A549 treated with CpdA at 1 μM for 4 hours (cell line): ENCODE results near the gene CDX1. TPM values are rescaled to one million over a fixed set of nuclear protein-coding genes. Genes with fewer than 3 reads are reported as not detected.

Experiments
- total RNA-seq: library from RNA; stranded (reverse); fragments of 200-300 nt; extraction: Qiagen RNA extraction; gene quantifications from 5 replicates; pipeline ENCODE4 v1.2.3, GENCODE V29; 2022; ENCODE audit warnings: low read depth

The CDX1 gene
- total RNA-seq, result not detected in 5 replicates

DNA sequence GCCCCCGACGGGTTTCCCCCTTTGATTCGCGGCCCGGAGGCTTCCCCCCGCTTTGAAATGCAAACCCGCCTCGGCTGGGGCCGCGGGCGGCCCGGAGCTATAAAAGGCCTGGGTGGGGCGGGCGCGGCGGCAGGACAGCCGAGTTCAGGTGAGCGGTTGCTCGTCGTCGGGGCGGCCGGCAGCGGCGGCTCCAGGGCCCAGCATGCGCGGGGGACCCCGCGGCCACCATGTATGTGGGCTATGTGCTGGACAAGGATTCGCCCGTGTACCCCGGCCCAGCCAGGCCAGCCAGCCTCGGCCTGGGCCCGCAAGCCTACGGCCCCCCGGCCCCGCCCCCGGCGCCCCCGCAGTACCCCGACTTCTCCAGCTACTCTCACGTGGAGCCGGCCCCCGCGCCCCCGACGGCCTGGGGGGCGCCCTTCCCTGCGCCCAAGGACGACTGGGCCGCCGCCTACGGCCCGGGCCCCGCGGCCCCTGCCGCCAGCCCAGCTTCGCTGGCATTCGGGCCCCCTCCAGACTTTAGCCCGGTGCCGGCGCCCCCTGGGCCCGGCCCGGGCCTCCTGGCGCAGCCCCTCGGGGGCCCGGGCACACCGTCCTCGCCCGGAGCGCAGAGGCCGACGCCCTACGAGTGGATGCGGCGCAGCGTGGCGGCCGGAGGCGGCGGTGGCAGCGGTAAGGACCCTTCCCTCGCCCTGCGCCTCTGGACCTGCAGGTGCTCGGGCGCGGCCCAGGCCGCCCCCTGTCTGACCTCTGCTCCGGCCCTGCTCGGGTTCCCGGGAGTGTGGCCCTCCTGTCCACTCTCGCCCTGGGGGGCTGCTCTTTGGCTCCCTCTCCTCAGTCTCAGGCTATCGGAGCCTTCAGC, at the start of gene CDX1:
Gene CDX1, plus strand, starts transcription at position 129 of the 862 bp plus-strand sequence. Its CDS starts 99 bp downstream, at position 228.

DNA sequence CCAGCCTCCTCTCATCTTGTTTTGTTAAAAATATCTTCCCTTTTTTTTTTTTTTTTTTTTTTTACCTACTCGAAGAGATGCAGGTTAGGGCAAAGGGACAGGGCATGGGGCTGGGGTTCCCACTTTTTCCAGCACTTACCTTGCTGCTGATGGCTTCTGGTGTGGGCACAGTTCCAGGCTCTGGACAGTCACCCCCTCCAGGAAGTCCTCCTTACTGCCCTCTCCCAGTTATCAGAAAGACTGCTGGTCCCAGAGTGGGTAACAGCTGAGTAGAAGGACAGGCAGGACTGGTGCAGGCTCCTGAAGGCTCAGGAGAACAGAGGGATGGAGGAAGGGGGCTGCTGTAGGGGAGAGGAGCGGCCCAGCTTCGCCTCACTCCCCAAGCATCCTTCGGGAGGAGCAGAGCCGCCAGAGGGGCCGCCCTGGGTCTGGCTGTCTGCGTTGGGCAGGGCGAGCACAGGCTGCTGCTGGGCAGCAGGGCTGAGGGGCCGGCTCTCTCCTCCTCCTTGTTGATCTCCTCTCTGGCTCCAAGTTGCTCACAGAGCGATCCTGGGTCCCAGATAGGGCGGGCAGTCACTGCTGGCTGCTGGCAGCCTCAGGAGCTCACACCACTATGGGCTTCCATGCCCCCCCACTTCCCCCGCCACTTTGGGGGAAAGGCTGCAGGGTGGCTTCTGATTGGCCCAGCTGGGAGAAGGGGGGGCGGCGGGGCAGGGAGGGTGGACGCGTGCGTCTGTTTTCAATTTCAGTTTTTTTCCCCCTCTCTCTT, 11.1 kb upstream of the CDX1 start, which contains the start of gene PDGFRB:
Gene PDGFRB, minus strand, starts transcription at position 588 of the 769 bp plus-strand sequence. CDS start 18,798 bp downstream, outside the sequence.

DNA sequence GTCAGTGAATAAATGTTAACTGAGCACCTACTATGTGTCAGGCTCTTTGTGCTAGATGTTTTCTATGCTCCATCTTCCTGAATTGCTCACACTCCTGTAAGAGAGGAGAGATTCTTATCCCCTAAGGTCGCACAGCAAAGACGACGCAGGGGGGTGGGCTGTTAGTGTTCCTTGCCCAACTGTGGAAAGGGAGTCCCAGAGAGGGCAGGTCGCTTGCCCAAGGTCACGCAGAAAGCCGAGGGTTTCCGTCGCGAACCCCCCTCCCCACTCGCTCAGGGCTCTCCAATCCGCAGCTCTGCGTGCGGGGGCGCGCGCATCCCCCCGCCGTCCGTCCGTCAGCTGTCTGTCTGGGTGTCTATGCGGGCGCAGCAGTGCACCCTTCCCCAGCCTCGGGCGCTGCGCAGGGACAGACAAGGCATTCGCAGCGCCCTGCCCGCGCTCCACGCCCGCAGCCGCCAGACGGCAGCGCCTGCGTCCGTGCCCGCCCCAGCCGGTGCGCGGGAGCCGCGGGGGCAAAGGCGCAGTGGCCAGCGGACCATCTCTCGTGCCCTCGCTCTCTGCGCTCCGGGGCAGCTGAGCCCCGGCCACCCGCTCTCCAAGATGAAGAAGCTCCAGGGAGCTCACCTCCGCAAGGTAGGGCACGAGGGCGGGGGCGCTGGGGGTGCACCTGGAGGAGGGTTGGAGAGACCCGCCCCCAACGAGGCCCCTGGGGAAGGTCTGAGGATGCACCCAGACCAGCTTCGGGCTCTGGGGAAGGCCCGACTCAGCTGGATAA, 23.3 kb downstream of the CDX1 start, which contains the start of gene SLC6A7:
Gene SLC6A7, plus strand, starts transcription at position 335 of the 775 bp plus-strand sequence. Its CDS starts 266 bp downstream, at position 601.

Other genes with a start within 250 kb of the CDX1 start
- 0.08 to 0.26 TPM (median 0.12 TPM) in 5 replicates for gene PDE6A, start 222.0 kb upstream of the CDX1 start, total RNA-seq
- 20.2 to 27.5 TPM (median 25.6 TPM) in 5 replicates for gene SLC26A2, start 206.0 kb upstream of the CDX1 start, total RNA-seq
- gene TIGD6, start 166.1 kb upstream of the CDX1 start, total RNA-seq, result 4.3 to 5.9 TPM (median 5.0 TPM) in 5 replicates
- gene HMGXB3, start 166.0 kb upstream of the CDX1 start, total RNA-seq, result 28.5 to 31.2 TPM (median 30.2 TPM) in 5 replicates
- 0.07 to 0.23 TPM (median 0.15 TPM) in 4 of 5 replicates, not detected in the other for gene CSF1R, start 80.2 kb upstream of the CDX1 start, total RNA-seq
- gene PDGFRB, start 10.9 kb upstream of the CDX1 start, total RNA-seq, result 0.08 to 0.34 TPM (median 0.18 TPM) in 5 replicates
- 0.01 to 0.07 TPM in 2 of 5 replicates, not detected in the others for gene SLC6A7, start 23.3 kb downstream of the CDX1 start, total RNA-seq
- 0.87 to 1.4 TPM (median 1.1 TPM) in 5 replicates for gene CAMK2A, start 123.0 kb downstream of the CDX1 start, total RNA-seq
- 33.5 to 52.9 TPM (median 42.9 TPM) in 5 replicates for gene ARSI, start 136.1 kb downstream of the CDX1 start, total RNA-seq
- 76.5 to 93.8 TPM (median 86.2 TPM) in 5 replicates for gene TCOF1, start 190.9 kb downstream of the CDX1 start, total RNA-seq
- gene CD74, start 246.1 kb downstream of the CDX1 start, total RNA-seq, result 0.08 to 0.10 TPM (median 0.09 TPM) in 3 of 5 replicates, not detected in the others